IMR-90 (cell line): ENCODE measurements around the gene UBE2G1.

Source experiments
- BHLHE40 ChIP-seq: fragments of 150-350 bp; IDR thresholded peaks from 2 replicates; pipeline ENCODE4 v1.6.1; 2016; ENCODE audit warnings: mild to moderate bottlenecking, low read depth, low read length
- CTCF ChIP-seq: conservative IDR thresholded peaks from 2 replicates; pipeline ENCODE4 v1.5.1; 2012; ENCODE audit warnings: mild to moderate bottlenecking, low read depth, low read length, improper control_type of control experiment
- MAFK ChIP-seq: IDR thresholded peaks from 2 replicates; pipeline ENCODE4 v1.6.1; 2012; ENCODE audit warnings: low read depth, low read length, improper control_type of control experiment
- MXI1 ChIP-seq: IDR thresholded peaks from 2 replicates; pipeline ENCODE4 v1.6.1; 2012; ENCODE audit warnings: low read depth, mild to moderate bottlenecking, low read length, moderate library complexity, borderline replicate concordance
- POLR2A ChIP-seq: IDR thresholded peaks from 2 replicates; pipeline ENCODE4 v1.6.1; 2012; ENCODE audit warnings: mild to moderate bottlenecking, low read depth, low read length
- RAD21 ChIP-seq: IDR thresholded peaks from 2 replicates; pipeline ENCODE4 v1.6.1; 2012; ENCODE audit warnings: low read length, improper control_type of control experiment
- RFX5 ChIP-seq: IDR thresholded peaks from 2 replicates; pipeline ENCODE4 v1.8.0; 2012; ENCODE audit warnings: low read depth, mild to moderate bottlenecking, low read length, moderate library complexity
- USF2 ChIP-seq: fragments of 150-350 bp; IDR thresholded peaks from 2 replicates; pipeline ENCODE4 v1.6.1; 2017; ENCODE audit warnings: mild to moderate bottlenecking, antibody characterized with exemption, low read length, low read depth

- TF ChIP-seq BHLHE40 (no peak), CTCF (no peak), POLR2A (no peak), MAFK (no peak), MXI1 (no peak), RFX5 (no peak), RAD21 (no peak), USF2 (no peak)
Observed at GRCh38 chr17:4354862-4355514, 11.5 kb downstream of the UBE2G1 start.
